Measurements from ENCODE around the gene P2RX1. TPM values are rescaled to one million over a fixed set of nuclear protein-coding genes. Genes with fewer than 3 reads are reported as not detected.

Gene P2RX1
- total RNA-seq, 1 donor from 2014 or later: 0.16 TPM

DNA sequence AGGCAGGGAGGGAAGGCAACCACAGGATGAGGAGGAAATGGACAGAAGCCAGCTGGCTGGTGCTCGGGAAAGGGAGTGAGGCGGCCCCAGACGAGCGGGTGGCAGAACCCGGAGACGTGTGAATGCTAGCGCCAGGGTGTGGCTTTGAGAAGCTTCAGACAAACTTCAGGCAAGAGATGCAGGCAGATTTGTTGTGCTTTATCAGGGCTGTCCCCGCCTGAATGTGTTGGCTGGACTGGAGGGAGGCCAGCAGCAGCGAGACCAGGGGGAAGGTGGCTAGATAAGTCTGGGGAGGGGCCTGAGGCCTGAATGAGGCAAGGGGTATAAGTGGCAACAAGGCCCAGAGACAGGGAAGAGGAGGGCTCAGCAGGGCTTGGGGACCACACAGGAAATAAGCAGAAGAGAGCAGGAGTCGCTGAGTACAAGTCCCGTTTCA, 45.4 kb downstream of the P2RX1 start:
- H3K4me3 Mint-ChIP-seq: no peak overlapping the region
- peaks cover 2% of the 10 kb centered on the region for H3K4me1 Mint-ChIP-seq
- TF ChIP-seq, protein P1, sequence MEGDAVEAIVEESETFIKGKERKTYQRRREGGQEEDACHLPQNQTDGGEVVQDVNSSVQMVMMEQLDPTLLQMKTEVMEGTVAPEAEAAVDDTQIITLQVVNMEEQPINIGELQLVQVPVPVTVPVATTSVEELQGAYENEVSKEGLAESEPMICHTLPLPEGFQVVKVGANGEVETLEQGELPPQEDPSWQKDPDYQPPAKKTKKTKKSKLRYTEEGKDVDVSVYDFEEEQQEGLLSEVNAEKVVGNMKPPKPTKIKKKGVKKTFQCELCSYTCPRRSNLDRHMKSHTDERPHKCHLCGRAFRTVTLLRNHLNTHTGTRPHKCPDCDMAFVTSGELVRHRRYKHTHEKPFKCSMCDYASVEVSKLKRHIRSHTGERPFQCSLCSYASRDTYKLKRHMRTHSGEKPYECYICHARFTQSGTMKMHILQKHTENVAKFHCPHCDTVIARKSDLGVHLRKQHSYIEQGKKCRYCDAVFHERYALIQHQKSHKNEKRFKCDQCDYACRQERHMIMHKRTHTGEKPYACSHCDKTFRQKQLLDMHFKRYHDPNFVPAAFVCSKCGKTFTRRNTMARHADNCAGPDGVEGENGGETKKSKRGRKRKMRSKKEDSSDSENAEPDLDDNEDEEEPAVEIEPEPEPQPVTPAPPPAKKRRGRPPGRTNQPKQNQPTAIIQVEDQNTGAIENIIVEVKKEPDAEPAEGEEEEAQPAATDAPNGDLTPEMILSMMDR (IDR thresholded peaks at IDR 0.05; ENCODE audit: unreplicated experiment): no peak
- H3K9me3 Mint-ChIP-seq: no peaks in the 10 kb centered on the region
- peak overlapping the region; percentile 61 for H3K27ac Mint-ChIP-seq
- no peak for DNase-seq (ENCODE audit: low spot score in 2 of 2, unreplicated experiment in 2 of 2)
- peaks cover 17% of the 10 kb centered on the region for H3K36me3 Mint-ChIP-seq
- no peaks in the 10 kb centered on the region for H3K27me3 Mint-ChIP-seq (ENCODE audit: low read depth)

DNA sequence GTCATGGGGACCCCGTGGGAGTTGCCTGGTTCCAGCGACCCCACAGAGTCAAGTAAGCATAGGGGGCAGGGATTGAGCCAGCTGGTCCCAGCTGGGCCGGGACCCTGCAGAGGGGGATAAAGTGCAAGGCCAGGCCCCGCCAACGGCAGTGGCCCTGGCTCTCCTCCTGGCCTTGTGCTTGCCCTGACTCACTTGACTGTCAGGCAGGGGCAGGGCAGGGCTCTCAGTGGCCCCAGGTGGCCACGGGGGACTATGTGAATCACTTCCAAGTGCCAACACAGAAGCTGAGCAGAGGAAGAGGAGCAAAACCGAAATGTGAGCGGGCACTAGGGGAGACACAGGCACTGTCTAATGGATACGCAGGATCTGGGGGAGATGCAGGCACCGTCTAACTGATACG, 48.7 kb downstream of the P2RX1 start:
- H3K36me3 Mint-ChIP-seq: peaks cover 7% of the 10 kb centered on the region
- no peak for DNase-seq (ENCODE audit: low spot score in 2 of 2, unreplicated experiment in 2 of 2)
- TF ChIP-seq, protein P1 (IDR thresholded peaks at IDR 0.05; ENCODE audit: unreplicated experiment): no peak
- no peaks in the 10 kb centered on the region for H3K27me3 Mint-ChIP-seq (ENCODE audit: low read depth)
- no peaks in the 10 kb centered on the region for H3K9me3 Mint-ChIP-seq
- no peak overlapping the region for H3K4me3 Mint-ChIP-seq
- no peak overlapping the region for H3K27ac Mint-ChIP-seq
- H3K4me1 Mint-ChIP-seq: peaks cover 2% of the 10 kb centered on the region

DNA sequence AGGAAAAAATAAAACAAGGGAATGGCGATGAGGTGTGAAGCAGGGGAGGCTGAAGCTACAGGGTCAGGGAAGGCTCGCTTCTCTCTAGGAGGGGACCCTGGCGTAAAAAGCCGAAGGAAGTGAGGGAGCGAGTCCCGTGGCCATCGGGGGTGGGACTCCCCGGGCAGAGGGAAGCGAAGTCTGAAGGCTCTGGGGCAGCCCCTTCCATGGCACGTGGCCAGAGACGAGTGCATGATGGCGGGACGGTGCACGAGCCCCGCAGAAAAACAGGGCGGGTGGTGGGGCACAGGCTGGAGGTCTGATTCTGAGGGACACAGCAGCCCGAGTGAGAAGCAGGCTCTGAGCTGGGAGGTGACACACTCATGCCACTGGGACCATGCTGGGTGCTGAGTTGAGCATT, 49.2 kb downstream of the P2RX1 start:
- no peaks in the 10 kb centered on the region for H3K27me3 Mint-ChIP-seq (ENCODE audit: low read depth)
- peaks cover 2% of the 10 kb centered on the region for H3K4me1 Mint-ChIP-seq
- H3K4me3 Mint-ChIP-seq: no peak overlapping the region
- TF ChIP-seq, protein P1 (IDR thresholded peaks at IDR 0.05; ENCODE audit: unreplicated experiment): no peak
- no peak overlapping the region for H3K27ac Mint-ChIP-seq
- peaks cover 7% of the 10 kb centered on the region for H3K36me3 Mint-ChIP-seq
- H3K9me3 Mint-ChIP-seq: no peaks in the 10 kb centered on the region
- no peak for DNase-seq (ENCODE audit: low spot score in 2 of 2, unreplicated experiment in 2 of 2)

DNA sequence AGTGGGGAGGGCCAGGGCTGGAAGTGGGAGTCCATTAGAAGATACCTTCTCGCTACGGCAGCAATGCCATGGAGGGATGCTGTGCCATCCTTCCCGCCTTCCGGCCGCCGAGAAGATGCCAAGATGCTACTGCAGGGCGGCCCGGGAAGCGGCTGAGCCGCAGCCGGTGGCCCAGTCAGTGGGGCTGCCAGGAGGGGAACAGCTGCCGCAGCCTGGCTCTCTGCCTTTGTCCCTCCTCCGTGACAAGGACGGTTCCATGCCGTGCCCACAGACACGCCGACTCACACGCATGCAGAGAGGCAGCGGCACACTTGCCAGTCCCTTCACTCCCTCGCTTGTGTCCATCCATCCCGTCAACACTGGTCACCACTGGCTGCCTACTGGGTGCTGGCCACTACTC, 50.0 kb downstream of the P2RX1 start:
- H3K4me1 Mint-ChIP-seq: peaks cover 2% of the 10 kb centered on the region
- no peak overlapping the region for H3K27ac Mint-ChIP-seq
- no peaks in the 10 kb centered on the region for H3K27me3 Mint-ChIP-seq (ENCODE audit: low read depth)
- H3K36me3 Mint-ChIP-seq: peaks cover 8% of the 10 kb centered on the region
- no peak overlapping the region for H3K4me3 Mint-ChIP-seq
- DNase-seq (ENCODE audit: low spot score in 2 of 2, unreplicated experiment in 2 of 2): no peak
- TF ChIP-seq, protein P1 (IDR thresholded peaks at IDR 0.05; ENCODE audit: unreplicated experiment): no peak
- no peaks in the 10 kb centered on the region for H3K9me3 Mint-ChIP-seq

DNA sequence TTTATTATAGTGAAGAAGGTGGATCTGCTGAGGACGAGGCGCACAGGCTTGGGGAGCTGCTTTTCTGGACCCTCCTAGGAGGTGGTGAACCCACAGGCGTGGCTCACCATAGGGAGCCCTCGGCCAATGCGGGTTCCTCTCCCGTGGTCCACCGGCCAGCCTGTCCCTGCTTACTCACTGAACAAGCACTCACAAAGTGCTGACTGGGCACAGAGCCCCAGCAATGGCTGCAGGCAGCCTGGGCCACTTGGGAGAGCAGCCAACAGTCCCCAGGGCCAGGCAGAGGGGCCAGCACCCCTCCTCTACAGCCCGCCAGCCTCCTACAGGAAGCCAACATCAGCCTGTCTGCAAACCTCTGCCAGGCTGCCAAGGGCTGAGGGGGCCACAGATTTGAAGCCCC, 51.1 kb downstream of the P2RX1 start:
- TF ChIP-seq, protein P1 (IDR thresholded peaks at IDR 0.05; ENCODE audit: unreplicated experiment): no peak
- DNase-seq (ENCODE audit: low spot score in 2 of 2, unreplicated experiment in 2 of 2): no peak
- no peaks in the 10 kb centered on the region for H3K9me3 Mint-ChIP-seq
- peaks cover 3% of the 10 kb centered on the region for H3K36me3 Mint-ChIP-seq
- no peak overlapping the region for H3K27ac Mint-ChIP-seq
- no peaks in the 10 kb centered on the region for H3K4me1 Mint-ChIP-seq
- no peak overlapping the region for H3K4me3 Mint-ChIP-seq
- no peaks in the 10 kb centered on the region for H3K27me3 Mint-ChIP-seq (ENCODE audit: low read depth)

DNA sequence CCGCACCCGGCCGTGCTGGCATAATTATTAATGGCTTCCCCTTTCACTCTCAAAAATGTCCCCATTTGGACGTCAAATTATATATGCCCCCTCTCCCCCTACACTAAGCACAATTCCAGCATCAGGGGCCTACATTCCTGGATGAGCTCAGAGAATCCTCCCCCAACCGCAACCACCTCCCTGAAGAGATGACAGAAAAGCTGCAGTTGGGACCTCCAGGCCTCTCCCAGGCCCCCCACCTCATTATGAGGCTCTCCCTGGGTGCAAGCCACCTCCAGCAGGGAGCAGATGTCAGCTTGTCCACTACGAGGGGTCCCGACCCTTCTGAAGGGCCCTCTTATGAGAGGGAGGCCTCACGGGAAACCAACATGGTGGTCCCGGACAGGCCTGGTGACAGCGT, 51.7 kb downstream of the P2RX1 start:
- Mint-ChIP-seq H3K4me3 (no peak overlapping the region), H3K27ac (no peak overlapping the region), H3K4me1 (no peaks in the 10 kb centered on the region), H3K9me3 (no peaks in the 10 kb centered on the region), H3K27me3 (ENCODE audit: low read depth) (no peaks in the 10 kb centered on the region), H3K36me3 (peaks cover 2% of the 10 kb centered on the region)
- TF ChIP-seq, protein P1 (IDR thresholded peaks at IDR 0.05; ENCODE audit: unreplicated experiment): no peak
- no peak for DNase-seq (ENCODE audit: low spot score in 2 of 2, unreplicated experiment in 2 of 2)

All from mesothelial cell of epicardium (in vitro differentiated cells).